ENCODE data around the gene TFF2. TPM values are rescaled to one million over a fixed set of nuclear protein-coding genes. Genes with fewer than 3 reads are reported as not detected.

TFF2 gene
- total and polyA plus RNA-seq, 12 donors: not detected

- H3K4me3 ChIP-seq: no peak overlapping the region
- peaks cover 0 to 15% (median 4%) of the 10 kb centered on the region in 11 donors for H3K9me3 ChIP-seq
- H3K27ac ChIP-seq: no peak overlapping the region
- H3K36me3 ChIP-seq: no peaks in the 10 kb centered on the region
- intact Hi-C loops (cut with DNase I): loop anchor here in 2 of 10 donors (10.0 kb wide), 2 partner anchors 113 to 187 kb away; no protein-coding TSS in a partner anchor
- TF ChIP-seq, protein P1, sequence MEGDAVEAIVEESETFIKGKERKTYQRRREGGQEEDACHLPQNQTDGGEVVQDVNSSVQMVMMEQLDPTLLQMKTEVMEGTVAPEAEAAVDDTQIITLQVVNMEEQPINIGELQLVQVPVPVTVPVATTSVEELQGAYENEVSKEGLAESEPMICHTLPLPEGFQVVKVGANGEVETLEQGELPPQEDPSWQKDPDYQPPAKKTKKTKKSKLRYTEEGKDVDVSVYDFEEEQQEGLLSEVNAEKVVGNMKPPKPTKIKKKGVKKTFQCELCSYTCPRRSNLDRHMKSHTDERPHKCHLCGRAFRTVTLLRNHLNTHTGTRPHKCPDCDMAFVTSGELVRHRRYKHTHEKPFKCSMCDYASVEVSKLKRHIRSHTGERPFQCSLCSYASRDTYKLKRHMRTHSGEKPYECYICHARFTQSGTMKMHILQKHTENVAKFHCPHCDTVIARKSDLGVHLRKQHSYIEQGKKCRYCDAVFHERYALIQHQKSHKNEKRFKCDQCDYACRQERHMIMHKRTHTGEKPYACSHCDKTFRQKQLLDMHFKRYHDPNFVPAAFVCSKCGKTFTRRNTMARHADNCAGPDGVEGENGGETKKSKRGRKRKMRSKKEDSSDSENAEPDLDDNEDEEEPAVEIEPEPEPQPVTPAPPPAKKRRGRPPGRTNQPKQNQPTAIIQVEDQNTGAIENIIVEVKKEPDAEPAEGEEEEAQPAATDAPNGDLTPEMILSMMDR (IDR thresholded peaks at IDR 0.05): no peak
- DNase-seq: no peak
- H3K4me1 ChIP-seq: no peaks in the 10 kb centered on the region
- H3K27me3 ChIP-seq: peaks cover 0 to 44% (median 18%) of the 10 kb centered on the region in 7 donors
- ATAC-seq: no peak
Measured at GRCh38 chr21:42331660-42332059, 19.1 kb downstream of the TFF2 start.

- intact Hi-C loops (cut with DNase I): loop anchor here in 2 of 10 donors (10.0 kb wide), 2 partner anchors 114 to 186 kb away; no protein-coding TSS in a partner anchor
- no peak for ATAC-seq
- peaks cover 0 to 36% (median 14%) of the 10 kb centered on the region in 7 donors for H3K27me3 ChIP-seq
- TF ChIP-seq, protein P1 (IDR thresholded peaks at IDR 0.05): no peak
- H3K4me3 ChIP-seq: no peak overlapping the region
- no peaks in the 10 kb centered on the region for H3K36me3 ChIP-seq
- no peaks in the 10 kb centered on the region for H3K4me1 ChIP-seq
- WGBS, 2 donors: 88 to 89% methylated on average over 4 of the region's 4 CpGs
- peaks cover 0 to 18% (median 4%) of the 10 kb centered on the region in 11 donors for H3K9me3 ChIP-seq
- DNase-seq: no peak
- no peak overlapping the region for H3K27ac ChIP-seq
Measured at GRCh38 chr21:42330380-42331371, 20.1 kb downstream of the TFF2 start.

DNA sequence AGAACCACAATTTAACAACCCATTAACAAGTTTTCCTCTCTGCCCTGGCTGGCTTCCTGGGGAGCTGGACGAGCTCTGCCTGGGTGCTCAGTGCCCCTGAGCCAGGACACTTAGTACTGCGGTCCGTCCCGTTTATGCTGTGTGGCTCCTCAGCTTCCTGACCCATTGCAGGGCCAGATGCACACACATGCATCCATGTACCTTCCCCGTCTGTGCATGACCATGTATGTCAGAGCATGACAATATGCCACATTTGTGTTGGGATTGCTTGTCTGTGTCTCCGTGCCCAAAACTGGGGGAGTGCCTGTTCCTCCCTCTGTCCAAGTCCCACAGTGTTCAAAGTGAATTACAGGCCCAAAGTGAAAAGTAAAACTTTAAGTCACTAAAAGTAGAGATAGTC lies 25.9 kb downstream of the TFF2 start:
- Histone ChIP-seq H3K27ac (no peak overlapping the region), H3K4me1 (peaks cover 0 to 2% (median 0%) of the 10 kb centered on the region in 9 donors), H3K36me3 (no peaks in the 10 kb centered on the region), H3K9me3 (peaks cover 0 to 8% (median 0%) of the 10 kb centered on the region in 11 donors), H3K27me3 (peaks cover 0 to 14% (median 0%) of the 10 kb centered on the region in 7 donors), H3K4me3 (no peak overlapping the region)
- no peak for ATAC-seq
- TF ChIP-seq, protein P1 (IDR thresholded peaks at IDR 0.05): no peak
- WGBS, 2 donors: 80 to 86% methylated on average over 6 of the region's 6 CpGs
- no peak for DNase-seq
- intact Hi-C loops (cut with DNase I): no loop called here

DNA sequence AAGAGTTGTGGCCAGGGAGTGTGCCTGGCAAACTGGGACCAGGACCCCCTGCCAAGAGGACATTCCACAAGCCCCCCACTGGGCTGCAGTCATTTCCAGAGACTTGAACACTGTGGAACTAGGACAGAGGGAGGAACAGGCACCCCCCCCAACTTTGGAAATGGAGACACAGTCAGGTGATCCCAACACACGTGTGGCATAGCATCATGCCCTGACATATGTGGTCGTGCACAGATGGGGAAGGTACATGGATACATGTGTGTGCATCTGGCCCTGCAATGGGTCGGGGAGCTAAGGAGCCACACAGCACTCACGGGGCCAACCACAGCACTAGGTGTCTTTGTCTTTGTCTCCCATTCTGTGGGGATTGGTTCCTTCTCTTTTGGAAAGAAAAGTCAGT lies 28.9 kb downstream of the TFF2 start:
- ATAC-seq: no peak
- H3K27ac ChIP-seq: no peak overlapping the region
- H3K4me3 ChIP-seq: no peak overlapping the region
- 83 to 90% methylated on average over 4 of the region's 4 CpGs for WGBS, 2 donors
- peaks cover 0 to 8% (median 0%) of the 10 kb centered on the region in 11 donors for H3K9me3 ChIP-seq
- peaks cover 0 to 14% (median 0%) of the 10 kb centered on the region in 7 donors for H3K27me3 ChIP-seq
- intact Hi-C loops (cut with DNase I): no loop called here
- DNase-seq: no peak
- H3K36me3 ChIP-seq: no peaks in the 10 kb centered on the region
- H3K4me1 ChIP-seq: peaks cover 0 to 12% (median 0%) of the 10 kb centered on the region in 9 donors
- TF ChIP-seq, protein P1 (IDR thresholded peaks at IDR 0.05): no peak

Measured in heart right ventricle (tissue), 16 donors.